Activated T-cell treated with anti-CD3 and anti-CD28 coated beads for 24 hours (primary cell): ENCODE measurements around the gene GLIPR2.

Experiments
- DNase-seq: peaks from one replicate; pipeline ENCODE4 v3.0.0-alpha.2; 2020; ENCODE audit warnings: low read depth

Gene GLIPR2

GRCh38 chr9:36194326-36195000 is 57.9 kb downstream of the GLIPR2 start:
- no peak for DNase-seq

DNA sequence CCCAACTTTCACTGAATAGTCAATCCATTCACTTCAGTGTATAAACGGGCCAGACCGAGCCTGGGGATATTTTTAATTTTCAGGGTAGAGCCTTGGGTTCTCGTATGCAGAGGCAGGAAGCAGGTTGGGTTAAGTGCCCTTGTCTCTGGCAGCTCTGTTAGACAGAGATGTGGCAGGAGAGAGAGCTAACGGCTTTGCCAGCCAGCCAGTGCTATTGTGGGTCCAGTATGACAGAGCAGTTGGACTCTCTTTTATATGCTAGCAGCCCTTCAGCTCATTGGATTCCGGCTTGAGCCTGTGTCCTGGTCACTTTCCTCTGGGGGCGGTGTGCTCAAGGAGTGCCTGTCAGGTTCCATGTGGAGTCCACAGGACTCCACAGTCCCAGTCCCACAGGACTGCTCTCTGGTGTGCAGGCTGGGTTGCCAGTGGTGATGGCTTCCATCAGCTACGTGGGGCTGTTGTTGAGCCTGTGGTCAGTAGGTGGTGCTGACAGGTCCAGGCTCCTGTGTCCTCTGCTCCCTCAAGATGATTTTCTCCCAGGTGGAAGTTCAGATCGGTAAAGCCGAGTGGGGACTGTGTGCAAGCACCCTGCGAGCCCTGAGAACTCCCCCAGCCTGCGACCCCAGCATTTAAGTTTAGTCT is 68.5 kb downstream of the GLIPR2 start:
- DNase-seq: no peak

DNA sequence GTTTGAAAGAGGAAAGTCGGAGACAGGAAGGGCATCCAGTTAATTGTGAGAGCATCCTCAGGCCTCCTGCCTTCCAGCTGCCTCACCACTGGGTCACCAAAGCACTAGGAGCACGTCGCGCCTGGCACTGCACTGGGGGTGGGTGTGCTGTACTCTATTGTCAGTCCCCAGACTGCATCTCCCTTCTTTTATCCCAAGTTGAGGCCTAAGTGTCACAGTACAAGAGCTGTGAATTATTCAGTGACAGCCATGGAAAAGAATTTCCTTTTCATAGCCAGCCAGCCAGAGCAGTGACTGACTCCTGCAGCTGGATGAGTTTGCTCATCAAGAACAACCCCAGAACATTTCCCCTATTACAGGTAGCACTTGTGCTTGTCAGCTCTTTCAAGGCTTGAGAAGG is 70.5 kb downstream of the GLIPR2 start:
- DNase-seq: no peak

DNA sequence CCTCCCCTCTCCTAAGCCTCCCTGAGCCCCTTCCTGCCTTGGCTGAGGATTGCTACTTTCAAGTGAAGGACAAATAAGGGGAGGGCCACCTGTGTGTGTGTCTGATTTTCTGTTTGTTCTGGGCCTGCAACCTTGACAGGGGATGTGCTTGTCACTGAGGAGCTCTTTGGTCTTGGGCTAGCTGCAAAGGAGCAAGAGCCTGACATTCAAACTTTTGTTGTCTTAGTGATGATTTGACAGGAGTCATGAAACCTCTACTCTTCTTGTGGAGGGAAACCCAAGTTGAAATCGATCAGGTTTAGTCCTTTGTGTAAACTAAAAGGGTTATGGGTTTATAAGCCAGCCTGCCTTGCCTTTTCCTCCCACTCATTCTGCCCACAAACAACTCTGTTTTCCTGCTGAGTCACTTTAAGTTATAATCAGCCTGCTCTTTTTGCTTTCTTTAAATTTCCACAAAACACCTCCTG is 71.0 kb downstream of the GLIPR2 start:
- no peak for DNase-seq

DNA sequence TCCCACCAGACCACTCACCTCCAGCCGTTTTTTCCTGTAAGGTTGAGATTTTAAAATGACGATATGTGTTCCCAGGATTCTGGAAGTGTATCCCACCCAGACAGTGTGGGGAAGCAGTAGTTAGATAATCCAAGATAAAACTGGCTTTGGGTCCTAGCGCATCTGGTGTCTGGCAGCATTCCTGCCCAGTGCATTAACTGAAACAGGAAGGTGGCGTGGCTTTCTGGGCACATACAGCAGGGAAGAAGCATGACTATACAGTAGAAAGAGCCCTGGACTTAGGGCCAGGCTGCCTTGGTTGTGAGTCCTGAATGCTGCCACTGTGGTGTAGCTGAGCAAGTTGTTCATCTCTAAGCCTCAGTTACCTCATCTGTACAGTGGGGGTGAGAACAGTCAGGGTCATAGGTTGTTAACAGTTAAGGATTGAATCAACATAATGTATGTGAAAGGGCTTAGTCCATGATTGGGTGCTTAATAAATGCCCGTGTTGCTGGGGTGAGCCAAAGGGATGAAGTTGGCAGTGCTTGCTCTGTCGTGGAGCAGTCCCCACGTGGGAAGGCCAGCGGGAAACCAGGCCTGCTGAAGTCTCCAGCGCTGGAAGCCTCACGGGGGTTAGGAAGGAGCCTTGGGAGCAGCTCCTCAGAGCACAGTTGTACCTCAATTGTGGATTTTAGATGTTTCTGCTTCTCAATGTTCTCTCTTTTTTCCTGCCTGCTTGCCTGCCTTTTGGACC is 72.2 kb downstream of the GLIPR2 start:
- no peak for DNase-seq

GRCh38 chr9:36210722-36211121 is 74.2 kb downstream of the GLIPR2 start:
- no peak for DNase-seq

GRCh38 chr9:36211510-36211909 is 75.0 kb downstream of the GLIPR2 start:
- DNase-seq: no peak

GRCh38 chr9:36213387-36213786 is 76.9 kb downstream of the GLIPR2 start:
- no peak for DNase-seq
